KOPT-K1 (cell line): ENCODE results near the gene COL6A5.

ENCODE experiments used
- H3K27ac ChIP-seq: fragments of 200-600 bp; sonication (generic); 2 replicates; pipeline ENCODE4 v1.5.1; 2016; ENCODE audit warnings: antibody characterized with exemption, mild to moderate bottlenecking, low read depth, low read length; ENCODE audit not compliant: poor library complexity, severe bottlenecking
- H3K36me3 ChIP-seq: fragments of 200-600 bp; sonication (generic); 2 replicates; pipeline ENCODE4 v1.5.1; 2017; ENCODE audit warnings: antibody characterized with exemption, mild to moderate bottlenecking, low read length, moderate library complexity; ENCODE audit not compliant: insufficient read depth
- H3K9me3 ChIP-seq: fragments of 200-600 bp; sonication (generic); 2 replicates; pipeline ENCODE4 v1.5.1; 2017; ENCODE audit warnings: antibody characterized with exemption, low read length, mild to moderate bottlenecking; ENCODE audit not compliant: insufficient read depth, poor library complexity, severe bottlenecking

The COL6A5 gene

DNA sequence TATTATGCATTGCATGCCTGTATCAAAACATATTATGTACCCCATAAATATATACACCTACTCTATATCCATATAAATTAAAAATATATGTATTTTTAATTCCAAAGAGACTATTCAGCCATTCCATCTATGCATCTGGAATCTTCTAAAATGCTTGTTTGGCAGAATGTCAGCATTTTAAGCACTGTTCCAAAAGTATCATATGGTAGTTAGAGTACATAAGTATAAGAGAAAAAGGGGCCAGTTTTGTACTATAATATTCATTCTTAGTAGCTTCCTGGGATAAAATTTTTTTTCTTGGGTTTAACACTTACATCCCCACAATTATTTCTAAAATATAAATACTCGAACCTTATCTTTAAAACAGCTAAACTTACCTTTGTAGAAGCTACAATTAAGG lies 111.1 kb downstream of the COL6A5 start:
- Histone ChIP-seq H3K36me3 (no peaks in the 10 kb centered on the region), H3K9me3 (no peaks in the 10 kb centered on the region), H3K27ac (no peak overlapping the region)

DNA sequence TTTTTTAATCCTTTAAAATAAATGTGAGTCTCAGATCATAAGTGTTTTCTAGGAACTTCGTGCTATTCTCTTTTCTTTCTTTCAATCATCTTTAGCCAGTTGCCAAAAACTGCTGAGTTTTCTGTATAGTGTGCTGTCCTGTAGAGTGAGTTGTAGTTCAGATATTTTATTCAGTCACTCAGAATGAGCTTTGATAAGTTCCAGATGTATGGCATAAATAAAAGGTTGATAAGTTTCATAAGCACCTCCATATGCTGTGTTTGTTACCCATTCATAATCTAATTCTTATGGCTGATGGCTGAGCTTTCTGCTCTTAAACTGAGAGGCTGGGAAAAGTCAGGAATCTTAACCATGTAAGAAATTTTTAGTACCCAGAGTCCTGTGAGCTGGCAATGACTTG lies 112.2 kb downstream of the COL6A5 start:
- Histone ChIP-seq H3K36me3 (no peaks in the 10 kb centered on the region), H3K9me3 (no peaks in the 10 kb centered on the region), H3K27ac (no peak overlapping the region)

DNA sequence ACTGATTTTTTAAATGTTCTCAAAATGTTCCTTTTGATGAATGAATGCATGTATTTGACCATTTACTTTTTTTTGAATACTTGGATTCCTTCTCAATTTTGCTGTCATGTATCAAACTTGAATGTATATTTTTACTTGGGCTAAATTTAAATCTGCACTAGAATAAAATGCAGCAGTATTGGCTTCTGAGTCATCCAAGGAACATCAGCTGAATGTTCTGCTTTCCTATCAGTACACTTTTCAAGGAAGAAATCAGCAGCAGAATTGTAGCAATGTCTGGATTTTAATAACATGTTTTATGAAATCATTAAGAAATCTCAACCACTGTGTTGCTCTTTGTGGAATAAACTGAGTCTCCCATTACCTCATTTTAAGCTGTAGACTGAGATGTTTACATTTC lies 114.5 kb downstream of the COL6A5 start:
- H3K36me3 ChIP-seq, result no peaks in the 10 kb centered on the region
- H3K27ac ChIP-seq, result no peak overlapping the region
- H3K9me3 ChIP-seq, result no peaks in the 10 kb centered on the region

DNA sequence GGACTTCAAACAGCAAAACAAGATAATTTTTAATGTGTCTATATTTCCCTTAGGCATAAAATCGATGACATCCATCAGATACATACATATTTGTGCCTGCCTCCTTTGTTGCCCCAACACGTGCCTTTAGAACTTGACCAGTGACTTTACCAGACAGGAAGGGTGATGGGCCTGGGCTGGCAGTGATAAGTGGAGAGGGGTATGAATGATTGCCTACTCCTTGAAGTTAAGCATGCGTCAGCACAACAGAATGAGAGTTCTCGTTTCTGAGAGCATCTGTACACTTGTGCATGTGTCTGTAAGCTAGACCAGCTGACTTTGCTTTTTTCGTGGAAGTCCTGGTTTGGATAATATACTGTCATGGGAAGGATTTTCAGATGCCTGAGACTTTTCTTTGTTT lies 116.6 kb downstream of the COL6A5 start:
- Histone ChIP-seq H3K36me3 (no peaks in the 10 kb centered on the region), H3K9me3 (no peaks in the 10 kb centered on the region), H3K27ac (no peak overlapping the region)

DNA sequence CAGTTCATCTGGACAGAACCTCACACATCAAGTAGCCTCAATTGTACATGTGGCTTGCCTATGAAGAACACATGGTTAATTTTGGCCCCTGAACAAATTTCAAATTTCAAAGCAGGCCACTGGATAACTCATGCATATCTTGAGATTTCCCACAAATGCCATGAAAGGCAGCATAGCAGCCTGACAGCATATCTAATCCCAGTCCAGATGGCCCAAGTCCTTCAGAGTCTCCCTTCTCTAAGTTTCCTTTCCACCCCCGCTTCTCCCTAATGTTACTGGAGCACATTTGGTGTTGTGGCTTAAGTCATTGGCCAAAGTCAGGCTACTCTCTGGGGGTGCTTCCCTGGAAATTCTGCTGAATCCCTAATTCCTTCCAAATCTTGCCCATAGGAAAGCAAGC lies 117.7 kb downstream of the COL6A5 start:
- H3K36me3 ChIP-seq, result no peaks in the 10 kb centered on the region
- no peaks in the 10 kb centered on the region for H3K9me3 ChIP-seq
- H3K27ac ChIP-seq, result no peak overlapping the region

DNA sequence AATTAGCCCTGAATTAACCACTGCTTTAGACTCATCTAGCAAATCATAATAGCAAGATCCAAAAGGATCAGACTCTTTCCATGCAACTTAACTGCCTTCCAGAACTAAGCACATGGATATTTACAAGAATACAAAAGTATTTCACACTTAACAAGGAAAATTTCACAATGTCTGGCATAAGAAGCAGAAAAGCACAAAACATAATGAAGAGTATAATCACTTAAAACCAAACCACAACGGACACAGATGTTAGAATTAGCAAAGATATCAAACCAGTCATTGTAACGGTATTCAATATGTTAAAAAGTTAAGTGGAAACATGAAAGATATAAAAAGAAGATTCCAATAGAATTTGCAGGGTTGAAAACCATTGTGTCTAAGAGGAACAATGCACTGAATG lies 120.0 kb downstream of the COL6A5 start:
- Histone ChIP-seq H3K36me3 (no peaks in the 10 kb centered on the region), H3K9me3 (no peaks in the 10 kb centered on the region), H3K27ac (no peak overlapping the region)

DNA sequence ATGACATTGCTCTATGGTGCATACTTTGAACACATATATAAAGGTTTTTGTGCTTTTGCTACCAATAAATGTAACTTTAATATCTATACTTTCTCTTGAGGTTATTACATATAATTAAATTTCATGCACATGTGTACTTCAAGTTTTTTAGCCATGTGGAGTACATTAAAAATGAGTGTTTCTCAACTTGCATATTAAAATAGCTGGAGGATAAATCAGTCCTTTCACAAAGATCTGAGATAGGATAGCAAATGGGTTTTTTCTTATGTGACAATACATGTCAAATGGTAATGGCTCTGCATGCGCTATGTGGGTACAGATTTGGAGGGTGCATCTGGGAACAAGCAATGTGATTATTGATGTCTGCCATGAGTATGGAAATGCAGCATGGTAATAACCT lies 122.8 kb downstream of the COL6A5 start:
- H3K9me3 ChIP-seq, result no peaks in the 10 kb centered on the region
- H3K27ac ChIP-seq, result no peak overlapping the region
- no peaks in the 10 kb centered on the region for H3K36me3 ChIP-seq

DNA sequence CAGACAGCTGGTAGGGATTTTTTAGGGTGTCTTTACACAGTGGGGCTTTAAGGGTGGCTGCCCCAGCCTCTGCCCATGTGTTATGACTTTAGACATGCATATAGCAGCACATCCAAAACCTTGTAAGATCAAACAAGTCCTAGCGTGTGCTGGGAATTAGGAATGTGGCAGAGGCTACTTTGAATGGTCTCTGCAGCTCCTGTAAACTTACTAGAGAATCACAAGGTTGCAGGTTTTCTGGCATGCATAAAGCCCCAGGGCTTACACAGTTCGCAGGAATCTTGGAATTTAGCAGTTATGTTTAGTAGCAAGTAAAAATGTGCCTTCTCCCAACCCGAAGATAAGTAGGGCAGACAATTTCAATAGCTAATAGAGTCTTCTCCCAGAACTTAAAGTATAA lies 124.7 kb downstream of the COL6A5 start:
- H3K9me3 ChIP-seq, result no peaks in the 10 kb centered on the region
- H3K27ac ChIP-seq, result no peak overlapping the region
- H3K36me3 ChIP-seq, result no peaks in the 10 kb centered on the region

DNA sequence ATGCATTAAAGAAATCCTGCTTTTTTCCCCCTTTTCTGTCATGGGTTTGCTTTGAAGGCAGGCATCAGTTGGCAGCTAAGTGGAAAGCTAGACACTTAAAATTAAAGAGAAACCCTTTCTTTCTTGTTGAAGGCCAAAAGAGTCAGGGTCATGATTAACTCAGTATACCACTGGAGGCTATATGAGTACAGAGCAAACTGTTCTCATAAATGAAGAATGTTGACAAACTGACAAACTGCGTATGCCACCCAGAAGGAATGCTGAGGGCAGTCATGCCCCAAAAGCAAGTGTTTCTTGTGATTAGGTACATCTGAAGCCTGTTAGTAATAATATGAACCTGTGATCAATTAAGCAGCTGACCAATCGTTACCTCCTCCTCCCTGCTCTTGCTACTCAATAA lies 127.9 kb downstream of the COL6A5 start:
- H3K27ac ChIP-seq, result no peak overlapping the region
- no peaks in the 10 kb centered on the region for H3K9me3 ChIP-seq
- H3K36me3 ChIP-seq, result no peaks in the 10 kb centered on the region

DNA sequence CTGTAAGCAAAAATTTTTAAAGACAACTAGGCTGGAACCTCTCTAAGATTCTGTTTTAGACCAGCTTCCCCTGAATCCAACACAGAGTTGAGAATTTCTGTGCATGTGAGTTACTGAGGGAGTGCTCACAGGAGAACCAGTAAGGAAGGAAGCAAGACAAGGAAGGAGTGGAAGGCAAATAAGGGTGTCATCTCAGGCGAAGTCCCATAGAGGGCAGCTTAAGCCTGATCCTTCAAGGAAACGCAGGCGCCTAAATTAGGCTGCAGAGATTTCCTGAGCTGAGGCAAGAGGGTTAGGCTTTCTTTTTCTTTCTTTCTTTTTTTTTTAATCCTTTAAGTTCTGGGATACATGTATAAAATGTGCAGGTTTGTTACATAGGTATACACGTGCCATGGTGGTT lies 135.3 kb downstream of the COL6A5 start:
- no peak overlapping the region for H3K27ac ChIP-seq
- H3K36me3 ChIP-seq, result no peaks in the 10 kb centered on the region
- H3K9me3 ChIP-seq, result no peaks in the 10 kb centered on the region

DNA sequence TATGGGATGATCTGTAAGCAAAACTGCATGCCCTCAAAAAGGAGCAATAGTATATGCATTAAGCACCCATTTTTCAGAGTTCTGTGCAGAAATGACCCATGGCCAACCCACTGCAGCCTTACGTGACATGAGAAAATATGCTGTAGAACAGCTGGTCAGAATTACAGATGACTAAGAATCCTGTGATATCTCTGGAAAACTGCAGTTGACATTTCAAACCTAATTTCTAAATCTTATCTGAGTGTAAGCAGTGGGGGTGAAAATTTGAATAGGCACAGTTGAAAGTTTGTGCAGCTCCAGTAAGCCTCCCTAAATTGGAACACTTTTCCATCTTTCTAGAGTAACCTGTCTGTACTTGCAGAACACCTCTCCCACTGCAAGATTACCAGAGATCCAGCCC lies 142.8 kb downstream of the COL6A5 start:
- Histone ChIP-seq H3K27ac (no peak overlapping the region), H3K36me3 (no peaks in the 10 kb centered on the region), H3K9me3 (no peaks in the 10 kb centered on the region)

DNA sequence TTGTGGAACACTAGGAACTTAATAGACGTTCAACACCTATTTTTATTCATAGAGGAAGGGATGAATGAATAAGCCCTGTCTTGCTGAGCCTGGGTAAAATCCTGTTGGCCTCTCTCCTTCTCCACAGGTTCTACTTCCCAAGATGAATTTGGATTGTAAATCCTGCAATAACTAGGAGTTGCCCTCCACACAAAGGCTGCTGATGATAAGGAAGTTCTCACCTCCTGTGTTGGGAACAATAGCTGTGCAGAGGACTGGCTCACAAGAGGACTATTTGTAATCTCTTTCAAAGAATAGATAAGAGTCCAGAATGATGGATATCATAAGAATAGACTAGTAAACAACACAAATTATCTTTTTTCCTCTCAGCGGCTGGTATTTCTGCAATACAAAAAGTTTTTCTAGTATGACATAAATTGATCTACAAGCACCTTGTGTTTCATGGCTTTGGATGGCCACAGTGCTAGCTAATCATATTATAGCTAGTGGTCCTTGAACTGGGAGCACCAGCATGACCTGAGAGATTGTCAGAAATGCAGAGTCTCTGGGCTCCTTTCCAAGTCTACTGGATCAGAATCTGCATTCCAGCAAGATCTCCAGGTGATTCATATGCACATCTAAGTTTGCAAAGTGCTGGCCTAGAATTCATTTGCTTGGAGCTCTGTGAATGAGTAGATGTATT lies 143.4 kb downstream of the COL6A5 start:
- no peaks in the 10 kb centered on the region for H3K36me3 ChIP-seq
- H3K9me3 ChIP-seq, result no peaks in the 10 kb centered on the region
- H3K27ac ChIP-seq, result no peak overlapping the region

DNA sequence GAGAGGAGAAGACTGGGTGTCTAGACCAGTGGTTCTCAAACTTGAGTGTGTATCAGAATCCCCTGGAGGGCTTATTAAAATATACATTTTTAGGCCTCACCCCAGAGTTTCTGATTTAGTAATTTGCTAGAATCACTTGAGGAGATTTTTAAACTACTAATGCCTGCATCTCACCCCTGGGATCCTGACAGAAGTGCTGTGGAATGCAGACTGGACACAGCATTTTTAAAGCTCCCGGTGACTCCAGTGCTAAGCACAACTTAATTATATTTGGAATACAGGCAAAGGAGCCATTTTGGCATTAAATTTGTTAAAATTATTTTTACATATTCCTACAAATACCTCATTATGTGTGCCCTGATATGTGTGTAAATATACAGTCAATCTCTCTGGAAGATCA lies 144.8 kb downstream of the COL6A5 start:
- no peaks in the 10 kb centered on the region for H3K9me3 ChIP-seq
- H3K27ac ChIP-seq, result no peak overlapping the region
- H3K36me3 ChIP-seq, result no peaks in the 10 kb centered on the region

DNA sequence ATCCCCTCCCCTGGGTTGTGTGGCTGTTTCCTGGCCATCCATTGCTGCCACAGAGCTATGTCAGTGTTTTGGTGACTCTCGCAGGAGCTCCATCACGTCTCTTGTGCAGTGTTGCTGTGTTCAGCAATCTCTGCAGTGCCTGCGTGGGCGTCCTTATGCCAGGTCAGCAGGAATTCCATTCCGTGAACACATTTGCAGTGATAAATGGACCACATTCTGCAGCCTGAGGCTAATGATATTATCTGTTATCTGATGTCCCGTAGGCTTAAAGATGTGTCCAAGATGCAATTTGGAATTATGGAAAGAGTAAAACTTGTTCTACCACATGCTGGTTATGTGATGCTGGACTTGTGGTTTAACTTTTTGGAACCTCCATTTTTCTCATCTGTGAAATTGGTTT lies 146.0 kb downstream of the COL6A5 start:
- Histone ChIP-seq H3K36me3 (no peaks in the 10 kb centered on the region), H3K9me3 (no peaks in the 10 kb centered on the region), H3K27ac (no peak overlapping the region)

DNA sequence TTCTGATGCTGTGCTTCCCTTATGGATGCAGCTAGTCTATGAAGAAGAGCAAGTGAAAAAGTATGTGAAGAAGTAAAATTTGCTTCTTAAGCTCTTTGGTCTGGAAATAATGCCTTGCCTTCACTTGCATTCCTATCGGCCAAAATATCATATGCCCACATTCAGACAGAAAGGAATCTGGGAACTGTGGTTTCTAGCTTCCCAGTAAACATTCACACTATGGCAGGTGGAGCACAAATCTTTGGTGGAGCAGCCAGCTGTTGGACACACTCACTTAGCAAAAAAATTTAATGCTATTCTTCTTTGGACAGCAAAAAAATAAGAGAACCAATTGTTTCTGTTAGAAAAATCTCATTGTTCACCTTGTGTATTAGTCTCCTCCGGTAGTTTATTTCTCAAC lies 159.2 kb downstream of the COL6A5 start:
- Histone ChIP-seq H3K36me3 (no peaks in the 10 kb centered on the region), H3K9me3 (no peaks in the 10 kb centered on the region), H3K27ac (no peak overlapping the region)

DNA sequence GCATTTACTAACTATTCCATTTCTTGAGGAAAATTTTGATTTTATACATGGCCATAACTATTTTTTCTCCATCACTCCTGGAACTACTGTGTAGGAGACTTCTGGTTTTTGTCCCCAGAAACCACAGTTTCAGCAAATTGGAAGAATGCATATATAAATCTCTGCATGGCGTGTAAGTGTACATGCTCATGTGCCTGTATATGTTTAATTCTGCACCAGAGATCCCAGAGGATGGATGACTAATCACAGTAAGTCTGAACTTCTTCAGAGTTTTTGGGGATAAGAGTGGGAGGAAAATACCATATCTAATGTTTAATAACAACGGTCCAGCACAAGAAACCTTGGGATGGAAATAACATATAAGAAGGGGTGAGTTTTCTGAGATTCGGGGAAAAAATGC lies 160.6 kb downstream of the COL6A5 start:
- Histone ChIP-seq H3K27ac (no peak overlapping the region), H3K9me3 (no peaks in the 10 kb centered on the region), H3K36me3 (no peaks in the 10 kb centered on the region)
